HEK293 (cell line): ENCODE results near the gene MOK.

Experiments used
- CTCF ChIA-PET: fragments of 350-600 bp; formaldehyde crosslinking; extraction: SDS; loops from one replicate; lab custom pipeline; 2021; ENCODE audit warnings: antibody characterized with exemption; lab: Yijun Ruan, JAX
- POLR2A ChIA-PET: fragments of 300-600 bp; formaldehyde crosslinking; extraction: SDS; loops from one replicate; lab custom pipeline; 2020; ENCODE audit warnings: antibody characterized with exemption, inconsistent platforms; lab: Yijun Ruan, JAX
- H3K27ac ChIP-seq: fragments of 200-500 bp; sonication (Bioruptor generic); 2 replicates; pipeline ENCODE4 v1.5.1; 2014; ENCODE audit warnings: low read depth, low read length, control low read depth, inconsistent platforms; ENCODE audit errors: extremely low read depth
- H3K36me3 ChIP-seq, 2 experiments: fragments of 200-500 bp in 1 of 2; sonication (Bioruptor generic) in 1 of 2; 1 replicate in 1 of 2; 2 replicates in 1 of 2; pipeline ENCODE4 v1.5.1; 2014 to 2017; ENCODE audit warnings: inconsistent platforms in 2 of 2, low read length in 2 of 2; ENCODE audit not compliant: control insufficient read depth in 2 of 2, insufficient read depth in 1 of 2
- H3K4me1 ChIP-seq: fragments of 200-500 bp; sonication (Bioruptor generic); 2 replicates; pipeline ENCODE4 v1.5.1; 2014; ENCODE audit warnings: mild to moderate bottlenecking, low read length, inconsistent platforms; ENCODE audit not compliant: control insufficient read depth, insufficient read depth
- H3K4me3 ChIP-seq: 2 replicates; pipeline ENCODE4 v1.5.1; 2011; ENCODE audit warnings: low read depth, mild to moderate bottlenecking, control low read depth, low read length, moderate library complexity
- H3K9me3 ChIP-seq: fragments of 200-500 bp; sonication (Bioruptor generic); 2 replicates; pipeline ENCODE4 v1.5.1; 2014; ENCODE audit warnings: low read depth, low read length, inconsistent platforms; ENCODE audit not compliant: control insufficient read depth, insufficient read depth
- BCL11B ChIP-seq: fragments of 450-650 bp; formaldehyde crosslinking; IDR thresholded peaks from 2 replicates; pipeline ENCODE4 v1.5.1; 2016; ENCODE audit warnings: low read depth, missing biosample characterization, missing genetic modification characterization
- GLIS1 ChIP-seq: fragments of 450-650 bp; formaldehyde crosslinking; IDR thresholded peaks from 2 replicates; pipeline ENCODE4 v1.5.1; 2016; ENCODE audit warnings: missing biosample characterization, missing genetic modification characterization
- KLF16 ChIP-seq: fragments of 450-650 bp; formaldehyde crosslinking; IDR thresholded peaks from 2 replicates; pipeline ENCODE4 v1.5.1; 2017; ENCODE audit warnings: missing biosample characterization, missing genetic modification characterization
- MYNN ChIP-seq: fragments of 450-650 bp; formaldehyde crosslinking; IDR thresholded peaks from 2 replicates; pipeline ENCODE4 v1.5.1; 2016; ENCODE audit warnings: missing biosample characterization, missing genetic modification characterization, borderline replicate concordance
- OSR2 ChIP-seq: fragments of 450-650 bp; formaldehyde crosslinking; IDR thresholded peaks from 2 replicates; pipeline ENCODE4 v1.5.1; 2016; ENCODE audit warnings: missing biosample characterization, missing genetic modification characterization
- RBAK ChIP-seq: fragments of 450-650 bp; formaldehyde crosslinking; IDR thresholded peaks from 2 replicates; pipeline ENCODE4 v1.5.1; 2016; ENCODE audit warnings: missing biosample characterization, missing genetic modification characterization
- SCRT2 ChIP-seq: fragments of 450-650 bp; formaldehyde crosslinking; IDR thresholded peaks from 2 replicates; pipeline ENCODE4 v1.5.1; 2016; ENCODE audit warnings: missing biosample characterization, missing genetic modification characterization
- TCF7L2 ChIP-seq: IDR thresholded peaks from 2 replicates; pipeline ENCODE4 v1.6.1; 2011; ENCODE audit warnings: low read depth, mild to moderate bottlenecking, inconsistent platforms, low read length, moderate library complexity, borderline replicate concordance
- TRIM28 ChIP-seq: IDR thresholded peaks from 2 replicates; pipeline ENCODE4 v1.6.1; 2011; ENCODE audit warnings: low read length, control low read depth, borderline replicate concordance
- ZBTB21 ChIP-seq: fragments of 450-650 bp; formaldehyde crosslinking; IDR thresholded peaks from 2 replicates; pipeline ENCODE4 v1.5.1; 2017; ENCODE audit warnings: missing biosample characterization, missing genetic modification characterization
- ZFP69B ChIP-seq: fragments of 450-650 bp; formaldehyde crosslinking; IDR thresholded peaks from 2 replicates; pipeline ENCODE4 v1.5.1; 2016; ENCODE audit warnings: missing biosample characterization, missing genetic modification characterization
- ZNF10 ChIP-seq: fragments of 450-650 bp; formaldehyde crosslinking; IDR thresholded peaks from 2 replicates; pipeline ENCODE4 v1.5.1; 2017; ENCODE audit warnings: missing biosample characterization, missing genetic modification characterization
- ZNF175 ChIP-seq: fragments of 450-650 bp; formaldehyde crosslinking; IDR thresholded peaks from 2 replicates; pipeline ENCODE4 v1.5.1; 2016; ENCODE audit warnings: missing biosample characterization, missing genetic modification characterization
- ZNF23 ChIP-seq: fragments of 450-650 bp; formaldehyde crosslinking; IDR thresholded peaks from 2 replicates; pipeline ENCODE4 v1.5.1; 2016; ENCODE audit warnings: missing biosample characterization, missing genetic modification characterization, borderline replicate concordance
- ZNF324 ChIP-seq: fragments of 450-650 bp; formaldehyde crosslinking; IDR thresholded peaks from 2 replicates; pipeline ENCODE4 v1.5.1; 2016; ENCODE audit warnings: missing biosample characterization, missing genetic modification characterization
- ZNF335 ChIP-seq: fragments of 450-650 bp; formaldehyde crosslinking; conservative IDR thresholded peaks from 2 replicates; pipeline ENCODE4 v1.5.1; 2016; ENCODE audit warnings: missing biosample characterization, missing genetic modification characterization
- ZNF510 ChIP-seq: fragments of 450-650 bp; formaldehyde crosslinking; IDR thresholded peaks from 2 replicates; pipeline ENCODE4 v1.5.1; 2018; ENCODE audit warnings: mild to moderate bottlenecking, missing genetic modification characterization, missing biosample characterization; ENCODE audit not compliant: insufficient replicate concordance
- ZNF624 ChIP-seq: fragments of 450-650 bp; formaldehyde crosslinking; IDR thresholded peaks from 2 replicates; pipeline ENCODE4 v1.5.1; 2017; ENCODE audit warnings: missing biosample characterization, missing genetic modification characterization
- ZNF626 ChIP-seq: fragments of 450-650 bp; sonication (Bioruptor Pico); formaldehyde crosslinking; IDR thresholded peaks from 2 replicates; pipeline ENCODE4 v1.5.1; 2018; ENCODE audit warnings: missing biosample characterization, missing genetic modification characterization, inconsistent platforms
- ZNF629 ChIP-seq: fragments of 450-650 bp; formaldehyde crosslinking; IDR thresholded peaks from 2 replicates; pipeline ENCODE4 v1.5.1; 2017; ENCODE audit warnings: missing biosample characterization, missing genetic modification characterization
- ZNF76 ChIP-seq: fragments of 450-650 bp; formaldehyde crosslinking; IDR thresholded peaks from 2 replicates; pipeline ENCODE4; 2016; ENCODE audit warnings: low read depth, missing biosample characterization, missing genetic modification characterization, borderline replicate concordance
- TF ChIP-seq, protein P1 (sequence below): fragments of 450-650 bp; formaldehyde crosslinking; IDR thresholded peaks from 2 replicates; pipeline ENCODE4 v1.5.1; 2016; ENCODE audit warnings: missing biosample characterization, missing genetic modification characterization
- TF ChIP-seq, protein P2 (sequence below): fragments of 450-650 bp; formaldehyde crosslinking; IDR thresholded peaks from 2 replicates; pipeline ENCODE4 v1.5.1; 2016; ENCODE audit warnings: missing biosample characterization, missing genetic modification characterization
- TF ChIP-seq, protein P3 (sequence below): fragments of 450-650 bp; formaldehyde crosslinking; IDR thresholded peaks from 2 replicates; pipeline ENCODE4 v1.5.1; 2016; ENCODE audit warnings: missing biosample characterization, missing genetic modification characterization, low read depth
- TF ChIP-seq, protein P4 (sequence below): fragments of 450-650 bp; formaldehyde crosslinking; IDR thresholded peaks from 2 replicates; pipeline ENCODE4 v1.5.1; 2016; ENCODE audit warnings: missing biosample characterization, missing genetic modification characterization
- TF ChIP-seq, protein P5 (sequence below): fragments of 450-650 bp; formaldehyde crosslinking; IDR thresholded peaks from 2 replicates; pipeline ENCODE4 v1.5.1; 2017; ENCODE audit warnings: missing biosample characterization, missing genetic modification characterization

MOK gene

DNA sequence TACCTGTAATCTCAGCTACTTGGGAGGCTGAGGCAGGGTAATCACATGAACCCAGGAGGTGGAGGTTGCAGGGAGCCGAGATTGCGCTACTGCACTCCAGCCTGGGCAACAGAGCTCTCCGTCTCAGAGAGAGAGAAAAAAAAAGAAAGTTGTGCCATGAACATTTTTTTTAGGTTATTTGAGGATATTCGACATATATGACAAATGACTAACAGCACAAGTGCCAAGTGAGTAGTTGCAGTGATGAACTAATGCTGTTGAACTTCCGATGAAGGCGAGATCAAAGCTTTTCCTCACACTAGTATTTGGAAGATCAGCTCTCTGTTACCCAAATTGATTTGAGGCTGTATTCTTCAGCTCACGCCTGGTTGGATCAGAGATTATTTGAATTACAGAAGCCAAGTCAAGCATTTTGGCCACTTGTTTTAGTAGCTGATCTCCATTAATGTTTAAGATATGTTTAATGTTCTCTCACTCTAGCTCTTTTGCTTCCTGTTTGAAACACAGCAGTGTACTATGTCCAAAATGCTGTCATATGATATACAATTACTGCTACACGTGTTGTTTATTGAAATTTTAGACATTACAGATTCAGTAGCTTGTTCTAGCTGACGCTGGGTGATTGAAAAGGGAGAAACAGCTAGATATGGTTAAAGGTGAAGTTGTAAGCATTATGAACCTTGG is 121.9 kb downstream of the MOK start (continued):
- TF ChIP-seq BCL11B (tag by site-specific recombination) (no peak), OSR2 (tag by site-specific recombination) (peak; percentile 91), ZFP69B (tag by site-specific recombination) (no peak), ZNF624 (no peak), ZNF510 (tag by site-specific recombination) (no peak), ZNF10 (no peak), RBAK (tag by site-specific recombination) (no peak), ZNF626 (tag by site-specific recombination) (no peak), TRIM28 (0 out of 2 replicates have a peak, but pooled peaks have one; percentile 19), ZNF324 (tag by site-specific recombination) (no peak), ZNF76 (tag by site-specific recombination) (no peak), KLF16 (no peak)
- TF ChIP-seq, protein P1, sequence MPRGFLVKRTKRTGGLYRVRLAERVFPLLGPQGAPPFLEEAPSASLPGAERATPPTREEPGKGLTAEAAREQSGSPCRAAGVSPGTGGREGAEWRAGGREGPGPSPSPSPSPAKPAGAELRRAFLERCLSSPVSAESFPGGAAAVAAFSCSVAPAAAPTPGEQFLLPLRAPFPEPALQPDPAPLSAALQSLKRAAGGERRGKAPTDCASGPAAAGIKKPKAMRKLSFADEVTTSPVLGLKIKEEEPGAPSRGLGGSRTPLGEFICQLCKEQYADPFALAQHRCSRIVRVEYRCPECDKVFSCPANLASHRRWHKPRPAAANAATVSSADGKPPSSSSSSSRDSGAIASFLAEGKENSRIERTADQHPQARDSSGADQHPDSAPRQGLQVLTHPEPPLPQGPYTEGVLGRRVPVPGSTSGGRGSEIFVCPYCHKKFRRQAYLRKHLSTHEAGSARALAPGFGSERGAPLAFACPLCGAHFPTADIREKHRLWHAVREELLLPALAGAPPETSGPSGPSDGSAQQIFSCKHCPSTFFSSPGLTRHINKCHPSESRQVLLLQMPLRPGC (tag by site-specific recombination), result 0 out of 2 replicates have a peak, but pooled peaks have one; percentile 12
- TF ChIP-seq, all 188 proteins: peak for 7

DNA sequence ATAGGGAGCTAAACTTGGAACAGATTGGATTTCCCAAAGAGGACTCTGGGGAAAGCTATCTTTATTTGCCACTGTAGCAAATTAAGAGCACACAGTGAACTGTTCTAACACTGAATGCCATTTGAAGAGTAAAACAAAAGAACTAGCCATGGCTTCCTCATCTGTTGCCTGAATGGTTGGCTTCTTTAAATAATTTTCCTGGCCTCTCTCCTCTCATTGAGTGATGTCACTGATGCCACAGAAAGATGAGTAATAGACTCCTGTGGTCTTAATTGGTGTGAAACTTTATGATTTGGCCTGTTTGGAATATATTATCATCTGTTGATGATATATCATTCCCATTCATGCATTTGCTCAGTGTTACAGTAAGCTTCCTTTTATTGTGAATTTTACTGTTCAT is 122.8 kb downstream of the MOK start:
- TF ChIP-seq MYNN, result peak; percentile 79
- TF ChIP-seq, protein P2, sequence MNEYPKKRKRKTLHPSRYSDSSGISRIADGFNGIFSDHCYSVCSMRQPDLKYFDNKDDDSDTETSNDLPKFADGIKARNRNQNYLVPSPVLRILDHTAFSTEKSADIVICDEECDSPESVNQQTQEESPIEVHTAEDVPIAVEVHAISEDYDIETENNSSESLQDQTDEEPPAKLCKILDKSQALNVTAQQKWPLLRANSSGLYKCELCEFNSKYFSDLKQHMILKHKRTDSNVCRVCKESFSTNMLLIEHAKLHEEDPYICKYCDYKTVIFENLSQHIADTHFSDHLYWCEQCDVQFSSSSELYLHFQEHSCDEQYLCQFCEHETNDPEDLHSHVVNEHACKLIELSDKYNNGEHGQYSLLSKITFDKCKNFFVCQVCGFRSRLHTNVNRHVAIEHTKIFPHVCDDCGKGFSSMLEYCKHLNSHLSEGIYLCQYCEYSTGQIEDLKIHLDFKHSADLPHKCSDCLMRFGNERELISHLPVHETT (tag by site-specific recombination), result 0 out of 2 replicates have a peak, but pooled peaks have one; percentile 21
- TF ChIP-seq, protein P3, sequence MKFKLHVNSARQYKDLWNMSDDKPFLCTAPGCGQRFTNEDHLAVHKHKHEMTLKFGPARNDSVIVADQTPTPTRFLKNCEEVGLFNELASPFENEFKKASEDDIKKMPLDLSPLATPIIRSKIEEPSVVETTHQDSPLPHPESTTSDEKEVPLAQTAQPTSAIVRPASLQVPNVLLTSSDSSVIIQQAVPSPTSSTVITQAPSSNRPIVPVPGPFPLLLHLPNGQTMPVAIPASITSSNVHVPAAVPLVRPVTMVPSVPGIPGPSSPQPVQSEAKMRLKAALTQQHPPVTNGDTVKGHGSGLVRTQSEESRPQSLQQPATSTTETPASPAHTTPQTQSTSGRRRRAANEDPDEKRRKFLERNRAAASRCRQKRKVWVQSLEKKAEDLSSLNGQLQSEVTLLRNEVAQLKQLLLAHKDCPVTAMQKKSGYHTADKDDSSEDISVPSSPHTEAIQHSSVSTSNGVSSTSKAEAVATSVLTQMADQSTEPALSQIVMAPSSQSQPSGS (tag by site-specific recombination), result peak; percentile 87
- TF ChIP-seq, protein P4, sequence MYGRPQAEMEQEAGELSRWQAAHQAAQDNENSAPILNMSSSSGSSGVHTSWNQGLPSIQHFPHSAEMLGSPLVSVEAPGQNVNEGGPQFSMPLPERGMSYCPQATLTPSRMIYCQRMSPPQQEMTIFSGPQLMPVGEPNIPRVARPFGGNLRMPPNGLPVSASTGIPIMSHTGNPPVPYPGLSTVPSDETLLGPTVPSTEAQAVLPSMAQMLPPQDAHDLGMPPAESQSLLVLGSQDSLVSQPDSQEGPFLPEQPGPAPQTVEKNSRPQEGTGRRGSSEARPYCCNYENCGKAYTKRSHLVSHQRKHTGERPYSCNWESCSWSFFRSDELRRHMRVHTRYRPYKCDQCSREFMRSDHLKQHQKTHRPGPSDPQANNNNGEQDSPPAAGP (tag by site-specific recombination), result no peak
- 0 out of 2 replicates have a peak, but pooled peaks have one; percentile 62 for TF ChIP-seq ZBTB21 (tag by site-specific recombination)
- peak; percentile 15; the same call in 1 of the 2 replicates for TF ChIP-seq GLIS1 (tag by site-specific recombination)
- no peak for TF ChIP-seq ZNF23 (tag by site-specific recombination)
- TF ChIP-seq ZNF175 (tag by site-specific recombination), result no peak
- no peak for TF ChIP-seq TCF7L2
- peak; percentile 55 for TF ChIP-seq ZNF335 (tag by site-specific recombination)
- TF ChIP-seq ZNF629 (tag by site-specific recombination), result peak; percentile 84
- peak; percentile 84 for TF ChIP-seq SCRT2 (tag by site-specific recombination)
- TF ChIP-seq, protein P5, sequence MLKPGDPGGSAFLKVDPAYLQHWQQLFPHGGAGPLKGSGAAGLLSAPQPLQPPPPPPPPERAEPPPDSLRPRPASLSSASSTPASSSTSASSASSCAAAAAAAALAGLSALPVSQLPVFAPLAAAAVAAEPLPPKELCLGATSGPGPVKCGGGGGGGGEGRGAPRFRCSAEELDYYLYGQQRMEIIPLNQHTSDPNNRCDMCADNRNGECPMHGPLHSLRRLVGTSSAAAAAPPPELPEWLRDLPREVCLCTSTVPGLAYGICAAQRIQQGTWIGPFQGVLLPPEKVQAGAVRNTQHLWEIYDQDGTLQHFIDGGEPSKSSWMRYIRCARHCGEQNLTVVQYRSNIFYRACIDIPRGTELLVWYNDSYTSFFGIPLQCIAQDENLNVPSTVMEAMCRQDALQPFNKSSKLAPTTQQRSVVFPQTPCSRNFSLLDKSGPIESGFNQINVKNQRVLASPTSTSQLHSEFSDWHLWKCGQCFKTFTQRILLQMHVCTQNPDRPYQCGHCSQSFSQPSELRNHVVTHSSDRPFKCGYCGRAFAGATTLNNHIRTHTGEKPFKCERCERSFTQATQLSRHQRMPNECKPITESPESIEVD (tag by site-specific recombination), result 0 out of 2 replicates have a peak, but pooled peaks have one; percentile 14
- Histone ChIP-seq H3K27ac (no peak overlapping the region), H3K9me3 (no peaks in the 10 kb centered on the region), H3K36me3 (no peaks in the 10 kb centered on the region), H3K4me1 (peaks cover 35% of the 10 kb centered on the region), H3K4me3 (no peak overlapping the region)
- CTCF ChIA-PET, result interaction anchor here (0.6 to 2.2 kb wide), 3 partner anchors 19 to 172 kb away, joined by 3 to 12 read pairs (median 4); no protein-coding TSS in a partner anchor
- POLR2A ChIA-PET, result no interaction called here
